ENCODE results near the gene PSD4. TPM values are rescaled to one million over a fixed set of nuclear protein-coding genes. Genes with fewer than 3 reads are reported as not detected.

Gene PSD4
- polyA plus RNA-seq (2012; ENCODE audit: missing spikeins) = 34.7 TPM

GRCh38 chr2:113173542-113174375, at the start of gene PSD4:
Gene PSD4, plus strand, starts transcription at chr2:113173971. Its CDS starts 8,486 bp downstream, at chr2:113182457.
- FAIRE-seq = peak; percentile 99
- DNase-seq (ENCODE audit: insufficient read length) = peak; percentile 89
- TF ChIP-seq POLR2AphosphoS5 (IDR thresholded peaks at IDR 0.05; ENCODE audit: low read depth, low read length) (peak; percentile 98), POLR2A (IDR thresholded peaks at IDR 0.05; ENCODE audit: low read depth, low read length) (peak; percentile 95), TAF1 (IDR thresholded peaks at IDR 0.05; ENCODE audit: borderline replicate concordance, low read depth, low read length) (peak; percentile 92)

- peak; percentile 76 for FAIRE-seq
- DNase-seq (ENCODE audit: insufficient read length) = no peak
Measured at GRCh38 chr2:113124181-113124961, 49.4 kb upstream of the PSD4 start.

GRCh38 chr2:113124984-113125855, 48.6 kb upstream of the PSD4 start:
- no peak for DNase-seq (ENCODE audit: insufficient read length)
- no peak for TF ChIP-seq POLR2A (IDR thresholded peaks at IDR 0.05; ENCODE audit: low read depth, low read length)
- no peak for TF ChIP-seq POLR2AphosphoS5 (IDR thresholded peaks at IDR 0.05; ENCODE audit: low read depth, low read length)
- no peak for TF ChIP-seq TAF1 (IDR thresholded peaks at IDR 0.05; ENCODE audit: borderline replicate concordance, low read depth, low read length)
- FAIRE-seq = no peak

More at GRCh38 chr2:113124181-113124961, 49.4 kb upstream of the PSD4 start:
- TF ChIP-seq TAF1 (IDR thresholded peaks at IDR 0.05; ENCODE audit: borderline replicate concordance, low read depth, low read length) (no peak), POLR2AphosphoS5 (IDR thresholded peaks at IDR 0.05; ENCODE audit: low read depth, low read length) (no peak), POLR2A (IDR thresholded peaks at IDR 0.05; ENCODE audit: low read depth, low read length) (no peak)

GRCh38 chr2:113126845-113127645, 46.7 kb upstream of the PSD4 start, which contains the start of gene IL1RN:
Gene IL1RN, plus strand, starts transcription at chr2:113127598. Its CDS starts 27 bp downstream, at chr2:113127625.
- FAIRE-seq (no peak), DNase-seq (ENCODE audit: insufficient read length) (no peak)
- TF ChIP-seq TAF1 (IDR thresholded peaks at IDR 0.05; ENCODE audit: borderline replicate concordance, low read depth, low read length) (no peak), POLR2AphosphoS5 (IDR thresholded peaks at IDR 0.05; ENCODE audit: low read depth, low read length) (no peak), POLR2A (IDR thresholded peaks at IDR 0.05; ENCODE audit: low read depth, low read length) (no peak)

DNA sequence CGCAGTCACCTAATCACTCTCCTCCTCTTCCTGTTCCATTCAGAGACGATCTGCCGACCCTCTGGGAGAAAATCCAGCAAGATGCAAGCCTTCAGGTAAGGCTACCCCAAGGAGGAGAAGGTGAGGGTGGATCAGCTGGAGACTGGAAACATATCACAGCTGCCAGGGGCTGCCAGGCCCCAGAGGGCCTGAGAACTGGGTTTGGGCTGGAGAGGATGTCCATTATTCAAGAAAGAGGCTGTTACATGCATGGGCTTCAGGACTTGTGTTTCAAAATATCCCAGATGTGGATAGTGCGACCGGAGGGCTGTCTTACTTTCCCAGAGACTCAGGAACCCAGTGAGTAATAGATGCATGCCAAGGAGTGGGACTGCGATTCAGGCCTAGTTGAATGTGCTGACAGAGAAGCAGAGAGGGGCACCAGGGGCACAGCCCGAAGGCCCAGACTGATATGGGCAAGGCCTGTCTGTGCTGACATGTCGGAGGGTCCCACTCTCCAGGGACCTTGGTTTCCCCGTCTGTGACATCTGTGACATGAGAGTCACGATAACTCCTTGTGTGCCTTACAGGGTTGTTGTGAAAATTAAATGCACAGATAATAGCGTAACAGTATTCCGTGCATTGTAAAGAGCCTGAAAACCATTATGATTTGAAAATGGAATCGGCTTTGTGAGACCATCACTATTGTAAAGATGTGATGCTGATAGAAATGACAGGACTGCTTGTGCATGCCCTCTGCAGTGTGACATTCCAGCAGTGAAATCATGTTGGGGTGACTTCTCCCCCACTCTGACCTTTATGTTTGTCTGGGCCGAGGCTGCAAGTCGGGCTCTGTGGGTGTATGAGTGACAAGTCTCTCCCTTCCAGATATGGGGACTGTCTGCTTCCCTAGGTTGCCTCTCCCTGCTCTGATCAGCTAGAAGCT, 45.9 kb upstream of the PSD4 start:
- DNase-seq (ENCODE audit: insufficient read length) (no peak), FAIRE-seq (no peak)
- TF ChIP-seq TAF1 (IDR thresholded peaks at IDR 0.05; ENCODE audit: borderline replicate concordance, low read depth, low read length) = no peak
- TF ChIP-seq POLR2AphosphoS5 (IDR thresholded peaks at IDR 0.05; ENCODE audit: low read depth, low read length) = no peak
- TF ChIP-seq POLR2A (IDR thresholded peaks at IDR 0.05; ENCODE audit: low read depth, low read length) = no peak

DNA sequence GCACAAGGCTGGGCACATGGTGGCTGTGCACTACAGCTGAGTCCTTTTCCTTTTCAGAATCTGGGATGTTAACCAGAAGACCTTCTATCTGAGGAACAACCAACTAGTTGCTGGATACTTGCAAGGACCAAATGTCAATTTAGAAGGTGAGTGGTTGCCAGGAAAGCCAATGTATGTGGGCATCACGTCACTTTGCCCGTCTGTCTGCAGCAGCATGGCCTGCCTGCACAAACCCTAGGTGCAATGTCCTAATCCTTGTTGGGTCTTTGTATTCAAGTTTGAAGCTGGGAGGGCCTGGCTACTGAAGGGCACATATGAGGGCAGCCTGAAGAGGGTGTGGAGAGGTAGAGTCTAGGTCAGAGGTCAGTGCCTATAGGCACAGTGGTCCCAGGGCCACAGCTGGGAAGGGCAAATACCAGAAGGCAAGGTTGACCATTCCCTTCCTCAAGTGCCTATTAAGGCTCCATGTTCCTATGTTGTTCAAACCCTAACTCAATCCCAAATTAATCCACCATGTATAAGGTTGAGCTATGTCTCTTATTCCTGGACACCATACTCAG, 44.2 kb upstream of the PSD4 start:
- DNase-seq (ENCODE audit: insufficient read length) = no peak
- FAIRE-seq = no peak
- no peak for TF ChIP-seq POLR2A (IDR thresholded peaks at IDR 0.05; ENCODE audit: low read depth, low read length)
- TF ChIP-seq TAF1 (IDR thresholded peaks at IDR 0.05; ENCODE audit: borderline replicate concordance, low read depth, low read length) = no peak
- TF ChIP-seq POLR2AphosphoS5 (IDR thresholded peaks at IDR 0.05; ENCODE audit: low read depth, low read length) = no peak

DNA sequence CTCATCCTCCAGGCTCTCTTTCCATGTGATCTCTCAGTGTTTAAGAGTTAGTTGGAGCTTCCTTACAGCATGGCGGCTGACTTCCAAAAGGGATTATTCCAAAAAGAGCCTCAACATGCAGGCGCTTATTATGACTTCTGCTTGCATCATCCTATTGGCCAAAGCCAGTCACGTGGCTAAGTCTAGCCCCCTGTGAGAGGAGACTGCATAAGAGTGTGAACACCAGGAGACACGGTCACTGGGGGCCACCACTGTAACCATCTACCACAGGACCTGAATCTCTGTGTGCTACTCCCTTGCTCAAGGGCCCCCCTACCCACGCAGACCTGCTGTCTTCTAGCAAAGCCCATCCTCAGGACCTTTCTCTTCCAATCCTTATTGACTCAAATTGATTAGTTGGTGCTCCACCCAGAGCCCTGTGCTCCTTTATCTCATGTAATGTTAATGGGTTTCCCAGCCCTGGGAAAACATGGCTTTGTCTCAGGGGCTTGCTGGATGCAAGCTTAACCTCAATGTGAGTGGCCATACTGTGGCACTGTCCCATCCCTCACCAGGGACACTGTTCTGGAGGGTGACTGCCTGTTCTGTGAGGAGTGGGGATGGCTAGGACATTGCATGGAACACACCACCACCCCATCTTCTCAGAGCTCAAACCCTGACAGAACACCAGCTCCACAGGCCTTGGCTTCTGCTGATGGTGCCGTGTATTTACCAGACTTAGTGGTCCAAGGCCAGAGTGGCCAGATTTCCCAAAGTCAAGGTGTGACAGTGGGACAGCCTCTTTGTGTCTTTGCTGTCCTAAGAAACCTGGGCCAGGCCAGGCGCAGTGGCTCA, 42.2 kb upstream of the PSD4 start:
- FAIRE-seq (peak; percentile 5), DNase-seq (ENCODE audit: insufficient read length) (no peak)
- TF ChIP-seq TAF1 (IDR thresholded peaks at IDR 0.05; ENCODE audit: borderline replicate concordance, low read depth, low read length) = no peak
- TF ChIP-seq POLR2AphosphoS5 (IDR thresholded peaks at IDR 0.05; ENCODE audit: low read depth, low read length) = no peak
- TF ChIP-seq POLR2A (IDR thresholded peaks at IDR 0.05; ENCODE audit: low read depth, low read length) = no peak

- FAIRE-seq (no peak), DNase-seq (ENCODE audit: insufficient read length) (no peak)
- TF ChIP-seq POLR2A (IDR thresholded peaks at IDR 0.05; ENCODE audit: low read depth, low read length) (no peak), POLR2AphosphoS5 (IDR thresholded peaks at IDR 0.05; ENCODE audit: low read depth, low read length) (no peak), TAF1 (IDR thresholded peaks at IDR 0.05; ENCODE audit: borderline replicate concordance, low read depth, low read length) (no peak)
Measured at GRCh38 chr2:113132414-113133021, 41.3 kb upstream of the PSD4 start.
